Left renal cortex interstitium (tissue), 4 donors: ENCODE data around the gene ABCC5. TPM values are rescaled to one million over a fixed set of nuclear protein-coding genes. Genes with fewer than 3 reads are reported as not detected.

Experiments used
- polyA plus RNA-seq, 4 donors: library from polyadenylated mRNA; unstranded; fragments of 120-200 nt; gene quantifications; one replicate each; pipeline ENCODE4 v1.2.1, GENCODE V29; 2013; ENCODE audit not compliant: insufficient read length in 4 of 4

ABCC5 gene
- polyA plus RNA-seq, 4 donors: 36.9 to 75.1 (median 60.8) TPM

Other genes starting within 250 kb of the ABCC5 start
- 1 to 10 TPM in 3 of 4 donors, under 1 TPM in 1; 0.58 to 1.6 (median 1.3) TPM for gene MAP6D1, start 192.3 kb downstream of the ABCC5 start, polyA plus RNA-seq
- gene PARL, start 133.0 kb downstream of the ABCC5 start, polyA plus RNA-seq: 10 to 100 TPM; 47.7 to 59.3 (median 56.8) TPM
- gene HTR3D, start 13.9 kb upstream of the ABCC5 start, polyA plus RNA-seq: not detected
- gene HTR3C, start 35.2 kb upstream of the ABCC5 start, polyA plus RNA-seq: not detected
- not detected for gene HTR3E, start 79.2 kb upstream of the ABCC5 start, polyA plus RNA-seq
- 10 to 100 TPM; 42.7 to 57.6 (median 52.9) TPM for gene EIF2B5, start 117.5 kb upstream of the ABCC5 start, polyA plus RNA-seq
- 100 to 1,000 TPM in 1 of 4 donors, 10 to 100 TPM in 3; 61.3 to 108 (median 82.1) TPM for gene DVL3, start 137.5 kb upstream of the ABCC5 start, polyA plus RNA-seq
- 100 to 1,000 TPM; 337 to 397 (median 345) TPM for gene AP2M1, start 157.0 kb upstream of the ABCC5 start, polyA plus RNA-seq
- gene ABCF3, start 168.3 kb upstream of the ABCC5 start, polyA plus RNA-seq: 10 to 100 TPM; 52.0 to 70.9 (median 65.5) TPM
- gene VWA5B2, start 211.7 kb upstream of the ABCC5 start, polyA plus RNA-seq: 1 to 10 TPM; 1.8 to 2.8 (median 2.2) TPM
- gene ALG3, start 231.1 kb upstream of the ABCC5 start, polyA plus RNA-seq: 10 to 100 TPM; 29.1 to 40.4 (median 34.3) TPM
- 1 to 10 TPM; 2.3 to 3.8 (median 2.8) TPM for gene EEF1AKMT4, start 231.8 kb upstream of the ABCC5 start, polyA plus RNA-seq
- gene CAMK2N2, start 243.7 kb upstream of the ABCC5 start, polyA plus RNA-seq: under 1 TPM; 0.13 to 0.36 (median 0.22) TPM